H1 (cell line): ENCODE measurements around the gene KCNH4. TPM values are rescaled to one million over a fixed set of nuclear protein-coding genes. Genes with fewer than 3 reads are reported as not detected.
"Not testable (repeated sequence)": the region's sequence is repeated elsewhere in the genome, so short reads cannot be mapped to it uniquely, and the experiment has no call there.

ENCODE experiments used
- CTCF ChIA-PET: fragments of 300-600 bp; sonication (Branson Sonifier 250); formaldehyde crosslinking; loops from one replicate; lab custom pipeline; 2021; ENCODE audit not compliant: partially characterized antibody; lab: Charles Lee
- POLR2A ChIA-PET: fragments of 300-600 bp; sonication (Branson Sonifier 250); formaldehyde crosslinking; loops from one replicate; lab custom pipeline; 2021; ENCODE audit warnings: inconsistent platforms; ENCODE audit not compliant: partially characterized antibody; lab: Charles Lee
- DNase-seq, 2 experiments: peaks; one replicate each; pipeline versions ENCODE4 v3.0.0 to v3.0.0-alpha.2; 2010 to 2022; ENCODE audit warnings: low spot score in 2 of 2, low read depth in 1 of 2, mixed read lengths in 1 of 2
- FAIRE-seq: peaks from 2 replicates; lab custom pipeline; 2011; peaks lifted over from hg19 to GRCh38; lab: Jason Lieb, UNC
- H2AFZ ChIP-seq: 2 replicates; pipeline ENCODE4 v1.8.1; 2012; ENCODE audit warnings: low read length, inconsistent platforms
- H2AK5ac ChIP-seq: 2 replicates; pipeline ENCODE4 v1.6.1; 2013; ENCODE audit warnings: low read depth, low read length
- H2BK120ac ChIP-seq: replicated peaks from 2 replicates; pipeline ENCODE3; 2013; ENCODE audit warnings: low read depth, low read length, inconsistent platforms
- H2BK12ac ChIP-seq: 2 replicates; pipeline ENCODE4 v1.6.1; 2013; ENCODE audit warnings: low read depth, low read length
- H2BK15ac ChIP-seq: 2 replicates; pipeline ENCODE4 v1.6.1; 2013; ENCODE audit warnings: low read length
- H2BK20ac ChIP-seq: 2 replicates; pipeline ENCODE4 v1.6.1; 2013; ENCODE audit warnings: low read length
- H2BK5ac ChIP-seq: 2 replicates; pipeline ENCODE4 v1.6.1; 2013; ENCODE audit warnings: low read depth, low read length
- H3K14ac ChIP-seq: 2 replicates; pipeline ENCODE4 v1.6.1; 2013; ENCODE audit warnings: inconsistent platforms; ENCODE audit not compliant: insufficient read length
- H3K18ac ChIP-seq: 2 replicates; pipeline ENCODE4 v1.6.1; 2013; ENCODE audit warnings: low read length; ENCODE audit errors: extremely low read depth
- H3K23ac ChIP-seq: 2 replicates; pipeline ENCODE4 v1.6.1; 2013; ENCODE audit warnings: inconsistent platforms; ENCODE audit not compliant: insufficient read length
- H3K23me2 ChIP-seq: 2 replicates; pipeline ENCODE4 v1.6.1; 2013; ENCODE audit warnings: low read depth, low read length
- H3K27ac ChIP-seq: 2 replicates; pipeline ENCODE4 v1.6.1; 2011; ENCODE audit warnings: low read depth, low read length, inconsistent platforms
- H3K27me3 ChIP-seq, 4 experiments: replicated peaks in 1 of 4; 1 replicate in 1 of 4; 2 replicates in 3 of 4; pipeline versions ENCODE4 v1.6.1 to v1.8.1; 2011 to 2013; ENCODE audit warnings: low read length in 3 of 4, mild to moderate bottlenecking in 3 of 4, inconsistent platforms in 2 of 4, mixed read lengths in 2 of 4, moderate library complexity in 1 of 4; ENCODE audit not compliant: control insufficient read depth in 3 of 4, insufficient read depth in 3 of 4; ENCODE audit errors: extremely low read depth in 1 of 4
- H3K36me3 ChIP-seq, 4 experiments: 2 replicates each; pipeline versions ENCODE4 v1.6.1 to v1.8.1; 2011 to 2013; ENCODE audit warnings: mild to moderate bottlenecking in 4 of 4, low read length in 3 of 4, moderate library complexity in 2 of 4, control low read depth in 1 of 4, inconsistent platforms in 1 of 4; ENCODE audit not compliant: insufficient read depth in 4 of 4, control insufficient read depth in 2 of 4
- H3K4ac ChIP-seq: replicated peaks from 2 replicates; pipeline ENCODE3; 2013; ENCODE audit warnings: low read length, low read depth, mixed read lengths, inconsistent platforms; ENCODE audit not compliant: insufficient read length
- H3K4me1 ChIP-seq, 4 experiments: replicated peaks in 1 of 4; 1 replicate in 1 of 4; 2 replicates in 3 of 4; pipeline versions ENCODE4 v1.6.1 to v1.8.1; 2011 to 2013; ENCODE audit warnings: low read length in 3 of 4, inconsistent platforms in 2 of 4, mixed read lengths in 1 of 4; ENCODE audit not compliant: insufficient read depth in 4 of 4, control insufficient read depth in 3 of 4
- H3K4me2 ChIP-seq, 2 experiments: 2 replicates each; pipeline versions ENCODE4 v1.6.1 to v1.8.1; 2011 to 2013; ENCODE audit warnings: low read depth in 2 of 2, low read length in 2 of 2, control low read depth in 1 of 2, inconsistent platforms in 1 of 2, mild to moderate bottlenecking in 1 of 2; ENCODE audit not compliant: insufficient read depth in 1 of 2
- H3K4me3 ChIP-seq, 4 experiments: fragments of 200-600, 300-600 bp in 1 of 4; sonication (generic), shearing (Covaris generic), sonication (Bioruptor Twin) in 1 of 4; 2 replicates each; pipeline versions ENCODE4 v1.5.1 to v1.8.1; 2011 to 2016; ENCODE audit warnings: low read length in 4 of 4, low read depth in 3 of 4, control low read depth in 2 of 4, inconsistent platforms in 2 of 4, mild to moderate bottlenecking in 2 of 4, mixed read lengths in 1 of 4, moderate library complexity in 1 of 4; ENCODE audit not compliant: insufficient read depth in 2 of 4; ENCODE audit errors: extremely low read depth in 1 of 4
- H3K56ac ChIP-seq: replicated peaks from 2 replicates; pipeline ENCODE3; 2013; ENCODE audit warnings: low read depth, mild to moderate bottlenecking, mixed read lengths, low read length, inconsistent platforms; ENCODE audit not compliant: insufficient read length
- H3K79me1 ChIP-seq: 2 replicates; pipeline ENCODE4 v1.6.1; 2013; ENCODE audit warnings: low read depth, low read length, control low read depth
- H3K79me2 ChIP-seq, 2 experiments: 2 replicates each; pipeline versions ENCODE4 v1.6.1 to v1.8.1; 2012 to 2013; ENCODE audit warnings: low read length in 2 of 2, mild to moderate bottlenecking in 2 of 2, inconsistent platforms in 1 of 2; ENCODE audit not compliant: insufficient read depth in 2 of 2, control insufficient read depth in 1 of 2
- H3K9ac ChIP-seq, 4 experiments: replicated peaks in 1 of 4; 1 replicate in 1 of 4; 2 replicates in 3 of 4; pipeline versions ENCODE4 v1.6.1 to v1.8.1; 2011 to 2013; ENCODE audit warnings: low read depth in 3 of 4, low read length in 3 of 4, control low read depth in 2 of 4, mild to moderate bottlenecking in 2 of 4, moderate library complexity in 2 of 4, inconsistent platforms in 1 of 4; ENCODE audit errors: extremely low read depth in 1 of 4
- H3K9me3 ChIP-seq, 2 experiments: 2 replicates each; pipeline versions ENCODE4 v1.6.1 to v1.8.1; 2012 to 2013; ENCODE audit warnings: mild to moderate bottlenecking in 2 of 2, moderate library complexity in 2 of 2, control low read depth in 1 of 2, inconsistent platforms in 1 of 2, low read depth in 1 of 2, low read length in 1 of 2, mixed read lengths in 1 of 2; ENCODE audit not compliant: insufficient read depth in 2 of 2
- H4K20me1 ChIP-seq, 2 experiments: replicated peaks in 1 of 2; 2 replicates each; pipeline versions ENCODE3 to v1.8.1; 2011 to 2013; ENCODE audit warnings: inconsistent platforms in 2 of 2, low read length in 2 of 2, mild to moderate bottlenecking in 1 of 2; ENCODE audit not compliant: insufficient read depth in 2 of 2, control insufficient read depth in 1 of 2
- H4K5ac ChIP-seq: 2 replicates; pipeline ENCODE4 v1.6.1; 2013; ENCODE audit warnings: low read length, low read depth, mixed read lengths, inconsistent platforms; ENCODE audit not compliant: insufficient read length
- H4K8ac ChIP-seq: 2 replicates; pipeline ENCODE4 v1.8.0; 2013; ENCODE audit warnings: mild to moderate bottlenecking, moderate library complexity, low read length, inconsistent platforms; ENCODE audit not compliant: insufficient read depth; ENCODE audit errors: extremely low read depth
- H4K91ac ChIP-seq: replicated peaks from 2 replicates; pipeline ENCODE3; 2013; ENCODE audit warnings: low read length, mixed read lengths, inconsistent platforms; ENCODE audit not compliant: insufficient read length
- WGBS, 2 experiments: shearing (Covaris generic) in 1 of 2; methylation state at CpG; one replicate each; pipeline versions ENCODE4 v1.1.6 to v1.1.7; 2013 to 2015; ENCODE audit warnings: low lambda C conversion rate in 2 of 2, mixed read lengths in 2 of 2, inconsistent platforms in 1 of 2, low coverage in 1 of 2, missing lambda C conversion rate in 1 of 2; ENCODE audit not compliant: insufficient replicate concordance in 2 of 2, insufficient coverage in 1 of 2, insufficient read length in 1 of 2; ENCODE audit errors: extremely low coverage in 1 of 2, missing lambda C conversion rate in 1 of 2; 5-methylcytosine and 5-hydroxymethylcytosine counted together
- polyA plus RNA-seq, 7 experiments: library from polyadenylated mRNA; depleted of rRNA in 3 of 7; stranded (reverse) in 5 of 7; unstranded in 2 of 7; fragments of >200 nt in 5 of 7; fragments of 200-250 nt in 2 of 7; gene quantifications; 1 replicate in 5 of 7; 2 replicates in 1 of 7; 4 replicates in 1 of 7; pipeline versions ENCODE4 v1.2.1 to v1.2.3, GENCODE V29; 2011 to 2013; ENCODE audit warnings: missing spikeins in 2 of 7, mixed read lengths in 2 of 7
- total RNA-seq: library from RNA; stranded (reverse); fragmentation: NEBNext Ultra II Directional; extraction: Animal tissue kit (Norgen Biotek cat#: 25700); gene quantifications from 2 replicates; pipeline ENCODE4 v1.2.1, GENCODE V29; 2021

Gene KCNH4
- total and polyA plus RNA-seq, 2 of the 8 experiments (the other 6 are each of a cell fraction or from before 2014, with no cell fraction given): 0.44 to 0.47 TPM

DNA sequence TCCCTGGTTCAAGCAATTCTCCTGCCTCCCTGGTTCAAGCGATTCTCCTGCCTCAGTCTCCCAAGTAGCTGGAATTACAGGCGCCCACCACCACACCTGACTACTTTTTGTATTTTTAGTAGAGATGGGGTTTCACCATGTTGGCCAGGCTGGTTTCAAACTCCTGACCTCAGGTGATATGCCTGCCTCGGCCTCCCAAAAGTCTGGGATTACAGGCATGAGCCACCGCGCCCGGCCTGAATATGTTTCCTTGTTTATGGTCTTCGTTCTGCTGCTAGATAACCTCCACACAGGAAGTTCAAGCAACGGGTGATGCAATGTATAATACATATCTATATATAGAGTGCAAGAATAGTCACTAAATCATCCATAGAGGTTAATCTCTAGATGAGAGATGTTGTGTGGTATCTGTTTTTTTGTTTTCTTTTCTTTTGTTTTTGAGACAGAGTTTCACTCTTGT lies 25.2 kb upstream of the KCNH4 start:
- H3K79me1 ChIP-seq, H3K18ac ChIP-seq, H3K4me3 ChIP-seq, CTCF ChIA-PET, H4K5ac ChIP-seq, H3K56ac ChIP-seq, POLR2A ChIA-PET, H4K20me1 ChIP-seq, H2BK120ac ChIP-seq, H4K8ac ChIP-seq, H2BK12ac ChIP-seq, H2BK20ac ChIP-seq, H3K27me3 ChIP-seq, H3K9me3 ChIP-seq, H3K9ac ChIP-seq, H2AFZ ChIP-seq, H3K23ac ChIP-seq, H2BK15ac ChIP-seq, H2BK5ac ChIP-seq, DNase-seq, H2AK5ac ChIP-seq, H3K14ac ChIP-seq, H3K4me2 ChIP-seq, H3K27ac ChIP-seq, H3K4me1 ChIP-seq, H3K4ac ChIP-seq, H3K23me2 ChIP-seq, H4K91ac ChIP-seq, H3K79me2 ChIP-seq, FAIRE-seq: not testable (repeated sequence)
- H3K36me3 ChIP-seq: peaks cover 3 to 36% (median 23%) of the 10 kb centered on the region in 4 experiments; a peak in 6 of 8 replicates
- WGBS, 2 experiments: 96% methylated on average over 8 of the region's 8 CpGs; no CpG with 5 or more reads in 1 of the 2 experiments
